ENCODE results near the gene SLC8A1. TPM values are rescaled to one million over a fixed set of nuclear protein-coding genes. Genes with fewer than 3 reads are reported as not detected.
A peak's percentile ranks its signal among the peaks of the same experiment; 100 is the strongest.

SLC8A1 gene
- total RNA-seq, 1 donor = 39.1 TPM

DNA sequence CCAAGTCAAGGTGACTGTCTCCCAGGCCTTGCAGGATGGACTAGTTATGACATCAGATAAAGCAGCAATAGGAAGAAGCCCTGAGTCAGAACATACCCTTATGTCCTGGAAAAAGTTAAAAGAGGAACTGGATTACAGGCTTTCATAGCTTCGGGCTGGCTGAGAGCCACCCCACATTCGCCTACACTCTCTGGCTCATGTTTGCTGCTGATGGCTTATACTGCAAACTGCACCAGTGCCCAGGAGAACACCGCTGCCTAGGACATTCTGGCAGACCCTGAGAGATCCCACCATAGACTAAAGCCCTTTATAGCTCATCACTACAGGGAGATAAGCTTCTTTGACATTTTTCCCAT is 20.3 kb downstream of the SLC8A1 start:
- TF ChIP-seq, protein P1, sequence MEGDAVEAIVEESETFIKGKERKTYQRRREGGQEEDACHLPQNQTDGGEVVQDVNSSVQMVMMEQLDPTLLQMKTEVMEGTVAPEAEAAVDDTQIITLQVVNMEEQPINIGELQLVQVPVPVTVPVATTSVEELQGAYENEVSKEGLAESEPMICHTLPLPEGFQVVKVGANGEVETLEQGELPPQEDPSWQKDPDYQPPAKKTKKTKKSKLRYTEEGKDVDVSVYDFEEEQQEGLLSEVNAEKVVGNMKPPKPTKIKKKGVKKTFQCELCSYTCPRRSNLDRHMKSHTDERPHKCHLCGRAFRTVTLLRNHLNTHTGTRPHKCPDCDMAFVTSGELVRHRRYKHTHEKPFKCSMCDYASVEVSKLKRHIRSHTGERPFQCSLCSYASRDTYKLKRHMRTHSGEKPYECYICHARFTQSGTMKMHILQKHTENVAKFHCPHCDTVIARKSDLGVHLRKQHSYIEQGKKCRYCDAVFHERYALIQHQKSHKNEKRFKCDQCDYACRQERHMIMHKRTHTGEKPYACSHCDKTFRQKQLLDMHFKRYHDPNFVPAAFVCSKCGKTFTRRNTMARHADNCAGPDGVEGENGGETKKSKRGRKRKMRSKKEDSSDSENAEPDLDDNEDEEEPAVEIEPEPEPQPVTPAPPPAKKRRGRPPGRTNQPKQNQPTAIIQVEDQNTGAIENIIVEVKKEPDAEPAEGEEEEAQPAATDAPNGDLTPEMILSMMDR (IDR thresholded peaks at IDR 0.05; ENCODE audit: insufficient read depth, low read length) = no peak
- no peak overlapping the region for H3K4me3 ChIP-seq (ENCODE audit: low read depth, low read length)
- DNase-seq (ENCODE audit: low read depth) = peak; percentile 85

DNA sequence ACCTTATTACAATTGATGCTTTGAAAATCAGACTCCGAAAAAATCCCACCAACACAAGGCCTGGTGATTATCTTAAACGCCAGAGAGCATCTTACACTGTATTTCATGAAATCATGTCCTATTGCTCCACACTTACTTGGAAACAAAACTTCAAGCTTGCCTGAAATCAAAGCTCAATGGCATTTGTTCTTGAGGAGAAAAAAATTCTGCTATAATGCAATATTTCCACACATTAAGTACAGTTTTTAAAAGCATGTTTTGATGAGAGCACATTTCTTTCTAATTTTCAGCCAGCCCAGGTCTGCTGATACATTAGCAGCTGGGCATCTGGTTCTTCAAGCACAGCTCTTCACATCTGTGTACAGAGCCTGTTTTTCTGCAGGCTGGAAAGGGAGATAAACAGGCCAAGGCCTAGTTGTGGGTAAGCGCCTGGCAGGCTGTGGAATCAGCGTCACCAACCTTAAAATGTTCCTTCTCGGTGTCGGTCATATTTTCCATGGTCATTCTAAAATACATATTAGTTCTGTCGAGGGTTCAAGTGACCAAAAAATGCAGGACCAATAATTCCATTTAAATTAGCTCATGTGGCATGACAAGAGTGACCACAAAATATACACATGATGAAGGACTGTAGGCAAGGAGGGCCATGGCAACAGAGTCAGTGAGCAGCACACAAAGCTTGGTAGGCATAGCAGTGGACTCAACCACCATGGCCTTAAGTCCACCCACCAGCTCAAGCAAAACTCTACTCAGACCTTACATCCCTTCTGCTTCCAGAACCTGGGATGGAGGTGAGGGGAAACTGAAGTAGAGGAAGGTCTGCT is 20.9 kb downstream of the SLC8A1 start:
- H3K4me3 ChIP-seq (ENCODE audit: low read depth, low read length) = no peak overlapping the region
- TF ChIP-seq, protein P1 (IDR thresholded peaks at IDR 0.05; ENCODE audit: insufficient read depth, low read length) = no peak
- DNase-seq (ENCODE audit: low read depth) = peak; percentile 47

DNA sequence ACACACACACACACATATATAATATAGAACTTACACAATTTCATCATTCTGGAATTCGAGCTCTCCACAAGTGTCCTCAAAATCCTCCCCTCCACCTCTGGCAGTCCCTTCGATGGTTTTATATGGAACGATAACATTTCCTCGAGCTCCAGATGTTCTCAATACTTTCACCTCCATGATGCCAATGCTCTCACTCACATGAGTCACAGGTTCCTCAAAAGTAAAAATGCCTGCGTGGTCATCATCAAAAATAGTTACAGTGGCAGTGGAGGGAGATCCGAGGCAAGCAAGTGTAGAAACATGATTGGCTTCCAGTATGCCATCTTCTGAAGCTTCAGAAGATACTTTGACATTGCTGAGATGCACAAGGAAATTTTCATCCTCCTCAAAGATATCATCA is 23.5 kb downstream of the SLC8A1 start:
- no peak for DNase-seq (ENCODE audit: low read depth)
- TF ChIP-seq, protein P1 (IDR thresholded peaks at IDR 0.05; ENCODE audit: insufficient read depth, low read length) = no peak
- no peak overlapping the region for H3K4me3 ChIP-seq (ENCODE audit: low read depth, low read length)

DNA sequence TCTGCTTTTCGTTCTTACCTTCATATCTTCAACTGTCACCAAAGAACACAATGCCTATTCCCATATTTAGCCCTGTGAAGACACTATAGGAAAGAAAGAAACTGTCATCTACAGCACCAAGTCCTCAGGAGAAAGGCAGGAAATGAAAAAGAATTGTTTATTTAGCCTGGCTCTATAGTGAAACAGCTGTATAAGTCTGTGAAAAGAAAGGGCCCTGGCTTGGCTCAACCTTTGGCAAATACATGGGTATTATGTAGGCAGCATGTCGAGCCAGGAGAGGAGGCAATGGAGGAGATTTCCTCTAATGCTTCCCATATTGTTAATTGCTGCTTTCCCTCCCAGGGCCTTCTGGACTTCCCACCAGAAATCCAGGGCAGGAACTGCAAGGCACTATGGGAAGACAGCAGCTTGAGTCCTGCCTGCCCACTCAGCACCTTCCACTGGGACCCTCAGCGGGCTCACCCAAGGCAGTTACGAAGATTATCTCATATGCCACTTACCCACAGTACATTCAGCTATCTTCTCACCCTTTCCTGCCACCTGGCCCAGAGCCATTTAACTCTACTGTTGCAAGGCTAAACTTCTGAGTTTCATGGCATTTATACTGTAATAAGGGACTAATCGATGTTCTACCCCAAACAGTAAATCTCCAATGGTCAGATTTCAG is 30.1 kb downstream of the SLC8A1 start:
- no peak overlapping the region for H3K4me3 ChIP-seq (ENCODE audit: low read depth, low read length)
- DNase-seq (ENCODE audit: low read depth) = peak; percentile 54
- TF ChIP-seq, protein P1 (IDR thresholded peaks at IDR 0.05; ENCODE audit: insufficient read depth, low read length) = no peak

DNA sequence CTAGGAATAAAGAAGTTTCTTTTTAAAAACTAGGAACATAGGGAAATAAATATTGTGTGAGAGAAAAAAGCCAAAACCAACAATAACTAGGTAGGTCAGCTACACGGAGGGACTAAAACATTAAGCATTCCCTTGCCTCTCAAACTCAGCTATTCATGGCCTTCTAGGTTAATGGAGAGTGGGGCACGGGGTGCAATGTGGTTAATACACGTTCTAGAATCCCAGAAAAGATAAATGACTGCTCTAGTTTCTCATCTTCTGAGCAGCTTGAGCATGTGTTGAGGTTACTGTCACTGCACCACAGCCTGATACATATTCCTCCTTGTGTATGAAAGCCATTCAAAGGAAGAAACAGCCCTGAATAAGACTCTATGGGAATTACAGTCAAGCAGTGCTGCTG is 31.4 kb downstream of the SLC8A1 start:
- H3K4me3 ChIP-seq (ENCODE audit: low read depth, low read length) = peak overlapping the region; percentile 1
- TF ChIP-seq, protein P1 (IDR thresholded peaks at IDR 0.05; ENCODE audit: insufficient read depth, low read length) = no peak
- peak; percentile 16 for DNase-seq (ENCODE audit: low read depth)

DNA sequence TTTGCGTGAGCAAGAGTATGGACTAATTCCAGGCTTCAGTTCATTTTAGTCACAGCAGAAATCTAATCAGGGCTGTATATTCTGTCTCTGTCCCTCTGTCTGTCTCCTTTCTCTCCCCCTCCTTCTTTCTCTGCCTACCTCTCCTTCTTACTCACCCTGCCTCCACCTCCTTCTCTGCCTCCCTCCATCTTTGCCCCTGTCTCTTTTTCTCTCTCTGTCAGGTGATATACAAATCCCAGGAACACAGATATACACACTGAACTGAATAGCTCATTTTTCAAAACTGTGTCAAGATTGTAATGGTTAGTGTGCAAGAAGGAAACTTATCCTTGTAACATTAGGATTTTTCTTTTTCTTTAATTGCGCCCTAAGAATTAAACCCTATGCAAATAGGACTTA is 32.5 kb downstream of the SLC8A1 start:
- no peak overlapping the region for H3K4me3 ChIP-seq (ENCODE audit: low read depth, low read length)
- DNase-seq (ENCODE audit: low read depth) = no peak
- TF ChIP-seq, protein P1 (IDR thresholded peaks at IDR 0.05; ENCODE audit: insufficient read depth, low read length) = no peak
